Stimulated activated CD8-positive, alpha-beta memory T cell treated with anti-CD3 and anti-CD28 coated beads, Interleukin-15, amount 100 ng/mL, for 24 hours (primary cell): ENCODE measurements around the gene SSMEM1.
"Not testable (repeated sequence)": the region's sequence is repeated elsewhere in the genome, so short reads cannot be mapped to it uniquely, and the experiment has no call there.

Source experiments
- DNase-seq: peaks from one replicate; pipeline ENCODE4 v3.0.0-alpha.2; 2020; ENCODE audit warnings: low read depth

Gene SSMEM1

GRCh38 chr7:130249626-130250025 lies 42.0 kb downstream of the SSMEM1 start:
- DNase-seq, result not testable (repeated sequence)

DNA sequence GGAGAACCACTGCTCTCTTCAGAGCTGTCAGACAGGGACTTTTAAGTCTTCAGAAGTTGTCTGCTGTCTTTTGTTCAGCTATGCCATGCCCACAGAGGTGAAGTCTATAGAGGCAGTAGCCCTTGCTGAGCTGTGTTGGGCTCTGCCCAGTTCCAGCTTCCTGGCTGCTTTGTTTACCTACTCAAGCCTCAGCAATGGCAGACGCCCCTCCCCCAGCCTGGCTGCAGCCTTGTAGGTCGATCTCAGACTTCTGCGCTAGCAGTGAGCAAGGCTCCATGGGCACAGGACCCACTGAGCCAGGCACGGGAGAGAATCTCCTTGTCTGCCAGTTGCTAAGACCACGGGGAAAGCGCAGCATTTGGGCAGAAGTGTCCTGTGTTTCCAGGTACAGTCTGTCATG lies 46.9 kb downstream of the SSMEM1 start:
- no peak for DNase-seq

GRCh38 chr7:130256704-130257103 lies 49.0 kb downstream of the SSMEM1 start:
- DNase-seq, result no peak

- DNase-seq, result no peak
Measured at GRCh38 chr7:130258494-130259078, 50.9 kb downstream of the SSMEM1 start.

GRCh38 chr7:130262448-130262847 lies 54.8 kb downstream of the SSMEM1 start:
- no peak for DNase-seq

DNA sequence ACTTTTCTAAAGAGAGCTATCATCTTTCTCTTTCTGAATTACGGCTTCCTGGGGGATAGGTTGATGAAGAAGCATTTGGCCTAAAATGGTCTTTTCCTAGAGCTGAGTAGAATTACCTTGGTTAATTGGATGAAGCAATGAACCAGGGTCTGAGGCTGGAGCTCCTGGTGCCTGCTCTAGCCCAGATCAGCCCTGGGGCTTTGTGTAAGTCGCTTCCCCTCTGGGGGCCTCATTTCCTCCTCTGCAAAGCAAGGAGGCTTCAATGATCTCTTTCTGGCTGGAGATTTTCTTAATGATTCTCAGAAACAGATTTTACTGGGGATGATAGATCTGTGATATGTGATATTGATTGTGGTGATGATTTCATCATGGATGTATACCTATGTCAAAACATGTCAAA lies 55.5 kb downstream of the SSMEM1 start:
- no peak for DNase-seq
